K562 (cell line): Measurements from ENCODE around the gene CENPO. TPM values are rescaled to one million over a fixed set of nuclear protein-coding genes. Genes with fewer than 3 reads are reported as not detected.

Experiments used
- ATAC-seq: fragments of 200-7000 bp; cut with Tn5 transposase; 3 replicates; pipeline ENCODE4 v1.9.1; 2020; ENCODE audit warnings: moderate library complexity
- BruUV-seq: library from RNA; stranded (reverse); fragments of 400-500 nt; replicated peaks from 2 replicates; lab custom pipeline; 2021; lab: Mats Ljungman, UMichigan
- CTCF ChIA-PET: fragments of 300-600 bp; formaldehyde crosslinking; extraction: SDS; loops from one replicate; lab custom pipeline; 2021; ENCODE audit warnings: low intra/inter-chr PET ratio; lab: Yijun Ruan, JAX
- POLR2A ChIA-PET: fragments of 300-600, 350-650 bp; sonication (Branson Sonifier 250); formaldehyde crosslinking; extraction: SDS; loops from one replicate; lab custom pipeline; 2021; ENCODE audit warnings: antibody characterized with exemption, inconsistent platforms; lab: Yijun Ruan, JAX
- DNase-seq, 4 experiments: peaks; one replicate each; pipeline versions ENCODE4 v3.0.0 to v3.0.0-alpha.2; 2011 to 2018; ENCODE audit warnings: low spot score in 3 of 4, mixed read lengths in 3 of 4; ENCODE audit errors: extremely low read depth in 1 of 4
- FAIRE-seq: peaks from 2 replicates; lab custom pipeline; 2011; peaks lifted over from hg19 to GRCh38; lab: Jason Lieb, UNC
- H2AFZ ChIP-seq: 2 replicates; pipeline ENCODE4 v1.6.0; 2011; ENCODE audit warnings: low read depth, low read length, control low read depth, inconsistent platforms
- H3K27ac ChIP-seq: fragments of 200-600 bp; 3 replicates; pipeline ENCODE4 v1.8.0; 2011; ENCODE audit warnings: low read depth, mild to moderate bottlenecking, control low read depth, inconsistent platforms, low read length, moderate library complexity, mixed read lengths; ENCODE audit errors: extremely low read depth
- H3K27me3 ChIP-seq, 2 experiments: fragments of 300-600 bp in 1 of 2; 2 replicates in 1 of 2; 3 replicates in 1 of 2; pipeline versions ENCODE4 v1.6.0 to v1.8.0; 2011; ENCODE audit warnings: inconsistent platforms in 2 of 2, low read length in 2 of 2, mild to moderate bottlenecking in 1 of 2, mixed read lengths in 1 of 2, moderate library complexity in 1 of 2; ENCODE audit not compliant: control insufficient read depth in 2 of 2, insufficient read depth in 2 of 2
- H3K36me3 ChIP-seq: fragments of 300-600 bp; 3 replicates; pipeline ENCODE4 v1.8.0; 2011; ENCODE audit warnings: mild to moderate bottlenecking, low read length, inconsistent platforms; ENCODE audit not compliant: control insufficient read depth, insufficient read depth
- H3K4me1 ChIP-seq, 2 experiments: fragments of 200-600 bp in 1 of 2; replicated peaks in 1 of 2; 2 replicates in 1 of 2; 3 replicates in 1 of 2; pipeline versions ENCODE4 v1.5.1 to v1.8.0; 2011; ENCODE audit warnings: inconsistent platforms in 2 of 2, low read length in 2 of 2, mild to moderate bottlenecking in 1 of 2, mixed read lengths in 1 of 2, moderate library complexity in 1 of 2; ENCODE audit not compliant: control insufficient read depth in 2 of 2, insufficient read depth in 2 of 2
- H3K4me2 ChIP-seq: 2 replicates; pipeline ENCODE4 v1.6.1; 2011; ENCODE audit warnings: low read length, control low read depth, inconsistent platforms, mixed read lengths; ENCODE audit not compliant: insufficient read depth
- H3K4me3 ChIP-seq: fragments of 200-600 bp; sonication (generic), shearing (Covaris generic); 2 replicates; pipeline ENCODE4 v1.5.1; 2016; ENCODE audit warnings: control low read depth, inconsistent platforms
- H3K79me2 ChIP-seq: fragments of 200-600 bp; 3 replicates; pipeline ENCODE4 v1.8.0; 2011; ENCODE audit warnings: low read length, inconsistent platforms; ENCODE audit not compliant: control insufficient read depth, insufficient read depth
- H3K9ac ChIP-seq, 2 experiments: 2 replicates each; pipeline versions ENCODE4 v1.6.0 to v1.6.1; 2011; ENCODE audit warnings: low read depth in 2 of 2, low read length in 2 of 2, control low read depth in 1 of 2, inconsistent platforms in 1 of 2, mild to moderate bottlenecking in 1 of 2, mixed read lengths in 1 of 2; ENCODE audit not compliant: insufficient read depth in 1 of 2
- H3K9me1 ChIP-seq: one replicate; pipeline ENCODE4 v1.6.0; 2011; ENCODE audit warnings: inconsistent platforms, mild to moderate bottlenecking, low read length, moderate library complexity; ENCODE audit not compliant: control insufficient read depth, insufficient read depth
- H3K9me3 ChIP-seq: replicated peaks from 2 replicates; pipeline ENCODE4 v1.5.1; 2011; ENCODE audit warnings: low read depth, low read length, inconsistent platforms; ENCODE audit not compliant: control insufficient read depth, insufficient read depth
- H4K20me1 ChIP-seq: replicated peaks from 2 replicates; pipeline ENCODE4 v1.6.1; 2011; ENCODE audit warnings: low read length, inconsistent platforms, mixed read lengths; ENCODE audit not compliant: control insufficient read depth, insufficient read depth
- FOS ChIP-seq: IDR thresholded peaks from 3 replicates; pipeline ENCODE4 v1.6.1; 2011; ENCODE audit not compliant: insufficient read length; ENCODE audit errors: extremely low read depth
- GTF2E2 ChIP-seq: fragments of 200-800 bp; sonication (Bioruptor generic); IDR thresholded peaks from 2 replicates; pipeline ENCODE4 v1.6.1; 2016; ENCODE audit warnings: missing genetic modification characterization, missing compliant biosample characterization
- IRF2 ChIP-seq: sonication (generic); formaldehyde crosslinking; IDR thresholded peaks from 2 replicates; pipeline ENCODE4 v1.8.1; 2022; ENCODE audit warnings: mild to moderate bottlenecking, missing genetic modification reagents
- JUND ChIP-seq, 2 experiments: IDR thresholded peaks; 2 replicates in 1 of 2; 3 replicates in 1 of 2; pipeline ENCODE4 v1.6.1; 2011; ENCODE audit warnings: borderline replicate concordance in 2 of 2, low read depth in 2 of 2, low read length in 2 of 2, improper control_type of control experiment in 1 of 2, missing biosample characterization in 1 of 2, missing genetic modification characterization in 1 of 2, missing genetic modification reagents in 1 of 2
- WGBS: fragments of 100-300 bp; shearing (Covaris generic); methylation state at CpG from one replicate; pipeline ENCODE4 v1.1.6; 2016; ENCODE audit warnings: low coverage, mixed read lengths; ENCODE audit not compliant: insufficient coverage; ENCODE audit errors: missing lambda C conversion rate; 5-methylcytosine and 5-hydroxymethylcytosine counted together
- in situ Hi-C: fragments of 300-500 bp; cut with MboI; formaldehyde crosslinking; loops from 4 replicates; pipeline ENCODE4 v1.15.0; 2018; ENCODE audit warnings: inconsistent platforms, mixed read lengths
- intact Hi-C: fragments of 100-400 bp; cut with micrococcal nuclease; formaldehyde crosslinking; loops from 2 replicates; pipeline ENCODE4 v1.14.2; 2022
- polyA plus RNA-seq, 8 experiments: library from polyadenylated mRNA; depleted of rRNA in 4 of 8; stranded (reverse) in 5 of 8; unstranded in 3 of 8; fragments of >200 nt; fragmentation: Nextera tagmentation in 2 of 8; fragmentation: Illumina TruSeq in 1 of 8; extraction: Ambion mirVana in 2 of 8; extraction: Trizol in 1 of 8; gene quantifications; 2 replicates each; pipeline versions ENCODE4 v1.2.1 to v1.2.3, GENCODE V29; 2011 to 2014; ENCODE audit warnings: inconsistent platforms in 1 of 8, missing spikeins in 1 of 8
- total RNA-seq, 7 experiments: library from RNA; depleted of rRNA in 6 of 7; stranded (reverse); fragments of >200 nt in 6 of 7; fragmentation: Illumina TruSeq in 2 of 7; extraction: Trizol in 2 of 7; gene quantifications; 2 replicates each; pipeline versions ENCODE4 v1.2.1 to v1.2.3, GENCODE V29; 2011 to 2021; ENCODE audit warnings: low replicate concordance in 1 of 7
- TF ChIP-seq, protein P1 (sequence below), 2 experiments: fragments of 250-450 bp in 1 of 2; fragments of 450-650 bp in 1 of 2; sonication (Bioruptor Pico) in 1 of 2; IDR thresholded peaks; 2 replicates each; pipeline versions ENCODE4 v1.6.1 to v1.8.0; 2016 to 2021; ENCODE audit warnings: mild to moderate bottlenecking in 2 of 2, moderate library complexity in 2 of 2, missing compliant biosample characterization in 1 of 2, missing genetic modification characterization in 1 of 2

The CENPO gene
- total and polyA plus RNA-seq, 9 of the 15 experiments (the other 6 are each of a cell fraction or from before 2014, with no cell fraction given) = 30.6 to 59.4 (median 38.9) TPM

DNA sequence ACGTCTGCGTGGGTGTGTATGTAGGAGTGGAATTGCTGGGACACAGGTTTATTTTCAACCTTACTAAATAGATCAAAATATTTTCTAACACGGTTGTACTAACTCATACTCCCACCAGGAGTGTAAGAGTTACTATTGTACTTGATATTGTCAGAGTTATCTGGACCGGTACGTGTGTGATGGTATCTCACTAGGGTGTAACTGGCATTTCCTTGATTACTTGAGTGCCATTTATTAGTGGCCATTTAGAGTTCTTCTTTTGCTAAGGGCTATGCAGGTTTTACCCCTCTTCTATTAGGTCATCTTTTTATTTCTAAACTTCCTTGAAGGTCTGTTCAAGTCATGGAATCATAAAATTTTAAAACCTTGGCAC is 33.5 kb downstream of the CENPO start:
- H3K4me2 ChIP-seq = no peak overlapping the region
- TF ChIP-seq FOS = no peak
- no peak for TF ChIP-seq IRF2
- TF ChIP-seq, all 486 proteins: peak for 0
- in situ Hi-C loops (no loop called here), intact Hi-C loops (loop anchor here (1.0 to 5.0 kb wide), 7 partner anchors 34 to 416 kb away; partner anchors contain the start of gene NCOA1)
- WGBS = 56% methylated on average over 5 of the region's 5 CpGs
- no peak for DNase-seq
- Histone ChIP-seq H3K4me3 (no peak overlapping the region), H3K9ac (no peak overlapping the region), H3K4me1 (peaks cover 0 to 5% of the 10 kb centered on the region in 2 experiments; a peak in 2 of 5 replicates), H2AFZ (no peak overlapping the region), H3K27ac (no peak overlapping the region), H3K36me3 (peaks cover 65% of the 10 kb centered on the region), H3K27me3 (no peaks in the 10 kb centered on the region), H4K20me1 (no peaks in the 10 kb centered on the region), H3K79me2 (no peaks in the 10 kb centered on the region), H3K9me1 (no peaks in the 10 kb centered on the region), H3K9me3 (no peaks in the 10 kb centered on the region)
- no TSS peak for BruUV-seq
- no peak for FAIRE-seq
- ChIA-PET CTCF (interaction anchor here (2.0 to 3.3 kb wide), 3 partner anchors 34 to 417 kb away, joined by 6 to 32 read pairs (median 9); partner anchors contain the start of genes CENPO and PTRHD1), POLR2A (interaction anchor here (1.3 kb wide), 1 partner anchor 10 kb away, joined by 3 read pairs; no protein-coding TSS in a partner anchor)
- no peak for ATAC-seq

- H3K4me1 ChIP-seq = peaks cover 0 to 5% of the 10 kb centered on the region in 2 experiments; a peak in 2 of 5 replicates
- peaks cover 57% of the 10 kb centered on the region for H3K36me3 ChIP-seq
- DNase-seq (peak; percentile 80 to 88 (median 82)), ATAC-seq (peak; percentile 97), FAIRE-seq (peak; percentile 99)
- no TSS peak for BruUV-seq
- H3K9me3 ChIP-seq = no peaks in the 10 kb centered on the region
- H3K27me3 ChIP-seq = no peaks in the 10 kb centered on the region
- CTCF ChIA-PET = interaction anchor here (0.6 to 3.3 kb wide), 7 partner anchors 35 to 599 kb away, joined by 3 to 32 read pairs (median 4); partner anchors contain the start of genes CENPO and PTRHD1
- no peaks in the 10 kb centered on the region for H4K20me1 ChIP-seq
- no peaks in the 10 kb centered on the region for H3K9me1 ChIP-seq
- H3K4me2 ChIP-seq = no peak overlapping the region
- H2AFZ ChIP-seq = no peak overlapping the region
- H3K4me3 ChIP-seq = no peak overlapping the region
- in situ Hi-C loops = no loop called here
- H3K27ac ChIP-seq = no peak overlapping the region
- POLR2A ChIA-PET = interaction anchor here (0.8 to 1.7 kb wide), 4 partner anchors 9 to 169 kb away, joined by 3 to 9 read pairs (median 4); no protein-coding TSS in a partner anchor
- WGBS = 41% methylated on average over 30 of the region's 30 CpGs
- no peaks in the 10 kb centered on the region for H3K79me2 ChIP-seq
- peak overlapping the region in 1 of 2 experiments; percentile 54; a peak in 1 of 4 replicates for H3K9ac ChIP-seq
- intact Hi-C loops = loop anchor here (1.0 to 5.0 kb wide), 7 partner anchors 35 to 417 kb away; partner anchors contain the start of gene NCOA1
- TF ChIP-seq, protein P1, sequence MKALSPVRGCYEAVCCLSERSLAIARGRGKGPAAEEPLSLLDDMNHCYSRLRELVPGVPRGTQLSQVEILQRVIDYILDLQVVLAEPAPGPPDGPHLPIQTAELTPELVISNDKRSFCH (CRISPR knock-in tag; IDR thresholded peaks at IDR 0.05) = no peak
- TF ChIP-seq, protein P1 (tag; IDR thresholded peaks at IDR 0.05) = no peak
- TF ChIP-seq GTF2E2 (tag) (no peak), JUND (IDR thresholded peaks at IDR 0.05; ENCODE audit: borderline replicate concordance, low read depth, low read length) (peak; percentile 35; the same call in 1 of the 2 replicates), JUND (tag; IDR thresholded peaks at IDR 0.05; ENCODE audit: borderline replicate concordance, low read depth, low read length) (no peak; the same call in 2 of the 3 replicates)
These were observed 34.4 kb downstream of the CENPO start for GRCh38 chr2:24827321-24828237.
